GDM1 (cell line): ENCODE data around the gene NAMPT.

Experiments
- DNase-seq: peaks from one replicate; lab custom pipeline; 2025; lab: John Stamatoyannopoulos, UW

The NAMPT gene

GRCh38 chr7:106273009-106273668 is 11.6 kb downstream of the NAMPT start:
- DNase-seq, result no peak

- DNase-seq, result no peak
Observed at GRCh38 chr7:106270122-106270977, 14.4 kb downstream of the NAMPT start.

GRCh38 chr7:106269254-106269961 is 15.4 kb downstream of the NAMPT start:
- no peak for DNase-seq

GRCh38 chr7:106265133-106265532 is 19.6 kb downstream of the NAMPT start:
- DNase-seq, result no peak

GRCh38 chr7:106262221-106262881 is 22.4 kb downstream of the NAMPT start:
- DNase-seq, result no peak

GRCh38 chr7:106260136-106260561 is 24.6 kb downstream of the NAMPT start:
- no peak for DNase-seq

GRCh38 chr7:106258789-106259188 is 26.0 kb downstream of the NAMPT start:
- no peak for DNase-seq

- DNase-seq, result no peak
Observed at GRCh38 chr7:106257752-106258151, 27.0 kb downstream of the NAMPT start.

GRCh38 chr7:106256144-106256543 is 28.6 kb downstream of the NAMPT start:
- DNase-seq, result no peak

- no peak for DNase-seq
Observed at GRCh38 chr7:106255246-106255645, 29.5 kb downstream of the NAMPT start.

- DNase-seq, result no peak
Observed at GRCh38 chr7:106254525-106255116, 30.2 kb downstream of the NAMPT start.

- DNase-seq, result no peak
Observed at GRCh38 chr7:106252568-106252967, 32.2 kb downstream of the NAMPT start.

- no peak for DNase-seq
Observed at GRCh38 chr7:106249488-106249887, 35.3 kb downstream of the NAMPT start.

GRCh38 chr7:106248600-106248999 is 36.2 kb downstream of the NAMPT start:
- no peak for DNase-seq

GRCh38 chr7:106247841-106248240 is 36.9 kb downstream of the NAMPT start:
- DNase-seq, result no peak

- DNase-seq, result no peak
Observed at GRCh38 chr7:106246902-106247711, 37.7 kb downstream of the NAMPT start.

- DNase-seq, result no peak
Observed at GRCh38 chr7:106243893-106244292, 40.9 kb downstream of the NAMPT start.

- DNase-seq, result no peak
Observed at GRCh38 chr7:106239406-106239805, 45.4 kb downstream of the NAMPT start.

- DNase-seq, result no peak
Observed at GRCh38 chr7:106238830-106239229, 46.0 kb downstream of the NAMPT start.

- DNase-seq, result no peak
Observed at GRCh38 chr7:106236065-106236464, 48.7 kb downstream of the NAMPT start.

- no peak for DNase-seq
Observed at GRCh38 chr7:106234425-106234824, 50.4 kb downstream of the NAMPT start.
